Sigmoid colon (tissue), 7 donors: ENCODE data around the gene MASTL. TPM values are rescaled to one million over a fixed set of nuclear protein-coding genes. Genes with fewer than 3 reads are reported as not detected.

Experiments
- DNase-seq: peaks from one replicate; pipeline ENCODE4 v3.0.0-alpha.2; 2019
- H3K27ac ChIP-seq, 4 donors: fragments of 200-600 bp; sonication (generic); one replicate each; pipeline ENCODE4 v1.5.1; 2016 to 2019; ENCODE audit warnings: mild to moderate bottlenecking in 1 of 4
- H3K27me3 ChIP-seq, 3 donors: fragments of 200-600 bp; sonication (generic); one replicate each; pipeline ENCODE4 v1.5.1; 2019; ENCODE audit warnings: mild to moderate bottlenecking in 1 of 3
- H3K36me3 ChIP-seq, 4 donors: fragments of 200-600 bp; sonication (generic); one replicate each; pipeline ENCODE4 v1.5.1; 2016 to 2019
- H3K4me1 ChIP-seq, 4 donors: fragments of 200-600 bp; sonication (generic); one replicate each; pipeline ENCODE4 v1.5.1; 2017 to 2019
- H3K4me3 ChIP-seq, 4 donors: fragments of 200-600 bp; sonication (generic); one replicate each; pipeline ENCODE4 v1.5.1; 2017 to 2019; ENCODE audit warnings: mild to moderate bottlenecking in 2 of 4, moderate library complexity in 1 of 4
- H3K9me3 ChIP-seq, 4 donors: fragments of 200-600 bp in 3 of 4; sonication (generic) in 3 of 4; one replicate each; pipeline versions ENCODE4 v1.5.1 to v1.6.1; 2013 to 2019
- CTCF ChIP-seq, 4 experiments: fragments of 450-650 bp in 3 of 4; fragments of 200-600 bp in 1 of 4; IDR thresholded peaks; one replicate each; pipeline ENCODE4 v1.5.1; 2016 to 2019; ENCODE audit warnings: antibody characterized with exemption in 4 of 4, mild to moderate bottlenecking in 3 of 4, moderate library complexity in 2 of 4
- EP300 ChIP-seq, 4 donors: sonication (generic); formaldehyde crosslinking; IDR thresholded peaks; one replicate each; pipeline ENCODE4 v1.6.1; 2017; ENCODE audit warnings: antibody characterized with exemption in 4 of 4
- POLR2A ChIP-seq, 2 donors: fragments of 450-650 bp; IDR thresholded peaks; one replicate each; pipeline ENCODE4 v1.6.1; 2016; ENCODE audit warnings: antibody characterized with exemption in 2 of 2, mild to moderate bottlenecking in 2 of 2, moderate library complexity in 2 of 2
- POLR2AphosphoS5 ChIP-seq, 4 donors: sonication (generic); formaldehyde crosslinking; IDR thresholded peaks; one replicate each; pipeline ENCODE4 v1.6.1; 2017; ENCODE audit warnings: antibody characterized with exemption in 4 of 4
- WGBS, 2 donors: extraction: QIAGEN DNeasy Blood & Tissue Kit; methylation state at CpG; one replicate each; pipeline ENCODE4 v1.1.7; 2013; 5-methylcytosine and 5-hydroxymethylcytosine counted together
- intact Hi-C: fragments of 100-400 bp; cut with DNase I; formaldehyde crosslinking; loops from one replicate; pipeline ENCODE4 v1.15.1; 2023
- polyA plus RNA-seq, 3 donors: library from polyadenylated mRNA; stranded (reverse); fragments of 200-250 nt; gene quantifications; one replicate each; pipeline ENCODE4 v1.2.3, GENCODE V29; 2013
- total RNA-seq, 4 donors: library from RNA; depleted of rRNA; stranded (reverse); fragments of >200 nt; gene quantifications; one replicate each; pipeline ENCODE4 v1.1.0, GENCODE V29; 2016
- donor health status: healthy with polysubstance abuse.
- donor health status: Bipolar disorder and iron deficiency.
- donor health status: healthy.

The MASTL gene
- 1 to 10 TPM; 4.7 to 5.4 (median 5.0) TPM for total RNA-seq
- 1 to 10 TPM; 1.8 to 6.6 (median 4.6) TPM for polyA plus RNA-seq

DNA sequence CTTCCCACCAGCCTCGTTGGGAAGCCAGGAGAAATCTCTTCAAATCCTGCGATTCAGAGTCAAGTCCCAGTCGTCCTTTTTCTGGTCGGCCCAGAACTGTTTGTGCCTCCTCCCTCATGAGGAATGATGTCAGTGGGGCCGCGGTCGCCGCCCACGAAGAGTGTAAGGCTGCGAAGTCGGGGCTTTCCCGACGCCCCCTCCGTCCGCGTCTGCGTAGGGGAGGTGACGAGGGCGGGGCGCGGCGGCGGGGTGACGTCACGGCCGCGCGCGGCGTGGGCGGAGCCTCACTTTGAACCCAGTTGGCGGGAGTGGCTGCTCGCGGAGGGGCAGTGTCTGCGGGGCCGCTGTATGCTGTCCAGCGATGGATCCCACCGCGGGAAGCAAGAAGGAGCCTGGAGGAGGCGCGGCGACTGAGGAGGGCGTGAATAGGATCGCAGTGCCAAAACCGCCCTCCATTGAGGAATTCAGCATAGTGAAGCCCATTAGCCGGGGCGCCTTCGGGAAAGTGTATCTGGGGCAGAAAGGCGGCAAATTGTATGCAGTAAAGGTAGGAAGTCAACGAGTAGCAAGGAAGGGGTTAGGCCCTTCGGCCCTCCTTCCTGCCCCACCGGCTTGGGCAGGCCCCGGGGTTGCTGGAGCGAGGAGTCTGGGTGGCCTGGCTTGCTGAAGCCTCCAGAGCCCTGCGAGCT is at the start of gene MASTL:
Gene MASTL (plus strand): TSS at position 287 of the 689 bp plus-strand sequence. CDS start 75 bp downstream, at position 362.
- Histone ChIP-seq H3K27me3 (no peaks in the 10 kb centered on the region), H3K4me1 (peaks cover 0 to 40% (median 24%) of the 10 kb centered on the region in 4 donors), H3K27ac (peak within 1 kb of the TSS; percentile 98 to 100 (median 98)), H3K36me3 (peaks cover 0 to 14% (median 5%) of the 10 kb centered on the region in 4 donors), H3K9me3 (no peaks in the 10 kb centered on the region), H3K4me3 (peak within 1 kb of the TSS; percentile 69 to 90 (median 87))
- DNase-seq: peak; percentile 97
- intact Hi-C loops: loop anchor here (1.0 to 2.0 kb wide), 2 partner anchors 54 to 86 kb away; partner anchors contain the start of gene ANKRD26
- 0% methylated on average over 55 of the region's 55 CpGs for WGBS, 2 donors
- TF ChIP-seq EP300 (IDR thresholded peaks at IDR 0.05) (peak in 2 of 4 donors; percentile 27 to 52), CTCF (IDR thresholded peaks at IDR 0.05) (no peak), POLR2A (IDR thresholded peaks at IDR 0.05) (peak; percentile 91 to 93), POLR2AphosphoS5 (IDR thresholded peaks at IDR 0.05) (peak; percentile 97 to 99 (median 98))

GRCh38 chr10:27108165-27108564 is 47.0 kb upstream of the MASTL start:
- 93 to 94% methylated on average over 3 of the region's 3 CpGs for WGBS, 2 donors
- no peaks in the 10 kb centered on the region for H3K27me3 ChIP-seq

GRCh38 chr10:27134371-27134770 is 20.8 kb upstream of the MASTL start:
- intact Hi-C loops: no loop called here
- 86 to 92% methylated on average over 3 of the region's 3 CpGs for WGBS, 2 donors

More at GRCh38 chr10:27108165-27108564, 47.0 kb upstream of the MASTL start:
- intact Hi-C loops: no loop called here
- TF ChIP-seq POLR2A (IDR thresholded peaks at IDR 0.05) (no peak), POLR2AphosphoS5 (IDR thresholded peaks at IDR 0.05) (no peak), EP300 (IDR thresholded peaks at IDR 0.05) (no peak), CTCF (IDR thresholded peaks at IDR 0.05) (no peak)
- Histone ChIP-seq H3K4me3 (no peak overlapping the region), H3K9me3 (no peaks in the 10 kb centered on the region), H3K4me1 (no peaks in the 10 kb centered on the region), H3K36me3 (peaks cover 17 to 55% (median 23%) of the 10 kb centered on the region in 4 donors), H3K27ac (no peak overlapping the region)
- DNase-seq: no peak

GRCh38 chr10:27138277-27138676 is 16.9 kb upstream of the MASTL start:
- no peaks in the 10 kb centered on the region for H3K4me1 ChIP-seq
- no peak overlapping the region for H3K27ac ChIP-seq
- no peak for DNase-seq
- no peaks in the 10 kb centered on the region for H3K27me3 ChIP-seq
- H3K9me3 ChIP-seq: no peaks in the 10 kb centered on the region
- H3K36me3 ChIP-seq: peaks cover 0 to 77% (median 16%) of the 10 kb centered on the region in 4 donors
- 41 to 72% methylated on average over 3 of the region's 3 CpGs for WGBS, 2 donors
- H3K4me3 ChIP-seq: no peak overlapping the region
- intact Hi-C loops: no loop called here
- TF ChIP-seq POLR2A (IDR thresholded peaks at IDR 0.05) (no peak), POLR2AphosphoS5 (IDR thresholded peaks at IDR 0.05) (no peak), EP300 (IDR thresholded peaks at IDR 0.05) (no peak), CTCF (IDR thresholded peaks at IDR 0.05) (no peak)

More at GRCh38 chr10:27134371-27134770, 20.8 kb upstream of the MASTL start:
- no peaks in the 10 kb centered on the region for H3K4me1 ChIP-seq
- TF ChIP-seq CTCF (IDR thresholded peaks at IDR 0.05): no peak
- no peak overlapping the region for H3K4me3 ChIP-seq
- DNase-seq: no peak
- no peaks in the 10 kb centered on the region for H3K27me3 ChIP-seq
- H3K36me3 ChIP-seq: peaks cover 10 to 88% (median 26%) of the 10 kb centered on the region in 4 donors
- H3K9me3 ChIP-seq: no peaks in the 10 kb centered on the region
- H3K27ac ChIP-seq: no peak overlapping the region
